ENCODE measurements around the gene SMIM20.

DNA sequence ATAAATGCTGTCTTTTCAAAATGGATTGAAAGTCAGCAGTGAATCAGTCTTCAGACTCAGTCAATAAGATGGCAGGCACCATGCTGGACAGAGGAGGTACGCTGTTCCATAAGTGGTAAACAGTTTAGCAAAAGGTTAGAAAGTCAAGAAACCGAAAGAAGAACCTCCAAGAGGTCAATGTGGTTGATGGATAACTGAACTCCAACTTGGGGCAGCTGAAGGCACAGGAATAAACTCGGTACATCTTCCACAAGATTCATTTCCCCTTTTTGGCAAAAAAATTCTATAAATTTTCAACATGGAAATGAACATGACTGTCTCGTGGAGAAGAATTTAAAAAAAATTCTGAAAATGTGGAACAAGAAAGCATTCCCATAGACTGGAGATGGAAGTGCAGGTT, 32.8 kb upstream of the SMIM20 start:
- TF ChIP-seq, protein P1, sequence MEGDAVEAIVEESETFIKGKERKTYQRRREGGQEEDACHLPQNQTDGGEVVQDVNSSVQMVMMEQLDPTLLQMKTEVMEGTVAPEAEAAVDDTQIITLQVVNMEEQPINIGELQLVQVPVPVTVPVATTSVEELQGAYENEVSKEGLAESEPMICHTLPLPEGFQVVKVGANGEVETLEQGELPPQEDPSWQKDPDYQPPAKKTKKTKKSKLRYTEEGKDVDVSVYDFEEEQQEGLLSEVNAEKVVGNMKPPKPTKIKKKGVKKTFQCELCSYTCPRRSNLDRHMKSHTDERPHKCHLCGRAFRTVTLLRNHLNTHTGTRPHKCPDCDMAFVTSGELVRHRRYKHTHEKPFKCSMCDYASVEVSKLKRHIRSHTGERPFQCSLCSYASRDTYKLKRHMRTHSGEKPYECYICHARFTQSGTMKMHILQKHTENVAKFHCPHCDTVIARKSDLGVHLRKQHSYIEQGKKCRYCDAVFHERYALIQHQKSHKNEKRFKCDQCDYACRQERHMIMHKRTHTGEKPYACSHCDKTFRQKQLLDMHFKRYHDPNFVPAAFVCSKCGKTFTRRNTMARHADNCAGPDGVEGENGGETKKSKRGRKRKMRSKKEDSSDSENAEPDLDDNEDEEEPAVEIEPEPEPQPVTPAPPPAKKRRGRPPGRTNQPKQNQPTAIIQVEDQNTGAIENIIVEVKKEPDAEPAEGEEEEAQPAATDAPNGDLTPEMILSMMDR (conservative IDR thresholded peaks at IDR 0.05; ENCODE audit: low read length), result no peak
- no peak for TF ChIP-seq EZH2phosphoT487 (IDR thresholded peaks at IDR 0.05; ENCODE audit: borderline replicate concordance)
